HG03432 (cell line): Measurements from ENCODE around the gene TMEM233.

Experiments used
- ATAC-seq: cut with Tn5 transposase; IDR thresholded peaks from one replicate; pipeline ENCODE4 v1.9.1; 2021; ENCODE audit warnings: mild to moderate bottlenecking, moderate library complexity; ENCODE audit not compliant: unreplicated experiment

Gene TMEM233

DNA sequence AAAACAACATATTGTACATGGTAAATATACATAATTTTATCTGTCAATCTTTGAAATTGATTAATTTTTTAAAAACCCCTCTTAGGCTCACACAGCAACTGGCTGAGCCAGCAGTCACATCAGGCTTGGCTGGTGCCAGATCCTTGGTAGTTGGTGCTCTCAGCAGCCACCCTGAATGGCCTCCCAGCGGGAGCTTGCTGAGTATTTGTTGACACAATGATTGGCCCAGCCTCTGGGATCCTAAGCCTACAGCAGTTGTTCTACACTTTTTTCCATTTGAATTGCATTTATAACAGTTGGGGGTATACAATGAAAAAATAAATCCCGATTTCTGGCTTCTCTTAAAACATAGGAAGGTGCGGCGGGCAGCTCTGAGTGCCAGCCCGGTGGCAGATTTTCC, 85.5 kb downstream of the TMEM233 start:
- ATAC-seq, result no peak

DNA sequence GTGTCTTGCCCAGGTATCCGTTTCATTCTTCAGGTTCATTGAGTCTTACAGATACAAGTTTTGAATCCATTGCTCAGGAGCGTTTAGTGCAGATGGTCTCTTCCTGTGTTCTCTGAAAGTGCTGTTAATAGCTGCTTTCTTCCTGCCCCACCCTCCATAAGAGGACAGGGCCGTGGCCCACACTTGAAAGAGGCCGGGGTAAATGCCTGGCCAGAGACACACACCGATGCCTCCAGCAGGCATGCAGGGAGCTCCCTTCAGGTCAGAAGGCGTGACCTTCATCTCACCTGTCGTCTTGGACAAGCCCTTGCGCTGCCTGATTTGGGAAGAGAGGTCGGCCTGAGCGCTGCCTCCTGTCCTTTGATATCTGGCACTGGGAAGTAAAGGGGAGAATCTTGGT, 85.9 kb downstream of the TMEM233 start:
- ATAC-seq, result no peak

DNA sequence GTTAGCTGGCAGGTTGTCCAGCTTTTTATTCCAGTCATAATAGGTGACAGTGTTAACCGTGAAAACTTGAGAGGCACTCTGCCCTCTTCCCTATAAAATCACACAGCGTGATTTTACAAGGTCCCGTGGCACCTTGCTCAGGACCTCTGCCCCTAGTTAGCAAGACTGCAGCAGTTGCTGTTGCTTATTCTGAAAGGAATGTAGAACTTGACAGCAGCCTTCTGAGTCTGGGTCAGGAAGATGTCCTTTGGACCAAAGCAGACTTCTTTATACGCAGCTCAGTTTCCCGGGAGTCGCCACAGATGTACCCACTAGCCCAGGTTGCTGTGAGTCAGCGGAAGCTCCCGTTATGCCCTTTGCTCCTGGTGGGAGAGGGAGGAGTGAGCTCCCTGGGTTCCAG, 87.5 kb downstream of the TMEM233 start:
- no peak for ATAC-seq

DNA sequence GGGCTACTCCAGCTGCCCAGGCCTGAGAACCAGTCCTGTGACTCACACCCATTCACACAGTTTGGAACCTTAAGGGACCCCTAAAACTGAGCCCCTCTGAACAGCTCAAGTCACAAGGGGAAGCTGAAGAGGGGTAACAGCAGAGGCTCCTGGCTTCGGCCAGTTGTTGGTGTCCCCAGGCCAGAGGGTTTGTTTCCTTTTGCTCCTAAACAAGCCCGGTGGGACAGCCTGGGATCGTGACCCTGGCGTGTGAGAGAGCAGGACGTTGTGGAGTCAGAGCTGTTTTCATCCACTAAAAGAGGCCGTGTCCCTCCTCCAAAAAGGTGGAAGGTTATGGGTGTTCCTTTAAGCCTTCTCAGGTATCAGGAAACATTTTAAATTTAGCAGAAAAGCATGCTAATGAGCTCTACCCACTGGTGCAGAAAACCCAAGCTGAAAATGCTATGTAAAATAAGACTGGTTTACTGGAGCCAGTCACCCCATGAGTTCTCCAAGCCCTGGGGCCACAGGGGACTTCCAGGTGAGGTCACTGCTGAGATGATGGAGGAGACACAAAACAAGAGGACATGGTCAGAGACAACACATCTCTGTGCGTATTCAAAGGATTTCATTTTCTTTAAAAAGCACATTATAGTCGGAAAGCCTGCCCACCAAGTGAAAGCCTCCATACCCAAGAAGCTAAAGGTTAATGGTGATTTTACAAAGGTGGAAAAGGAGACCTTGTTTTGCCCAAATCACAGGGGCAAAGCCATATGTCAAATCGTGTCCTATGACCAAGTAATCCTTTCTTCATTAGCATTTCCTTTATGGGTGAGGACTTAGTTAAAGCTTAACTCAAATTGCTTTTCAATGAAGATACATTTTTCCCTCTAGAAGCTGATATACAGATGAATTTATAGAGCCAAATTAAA, 88.4 kb downstream of the TMEM233 start:
- peak; percentile 75 for ATAC-seq

DNA sequence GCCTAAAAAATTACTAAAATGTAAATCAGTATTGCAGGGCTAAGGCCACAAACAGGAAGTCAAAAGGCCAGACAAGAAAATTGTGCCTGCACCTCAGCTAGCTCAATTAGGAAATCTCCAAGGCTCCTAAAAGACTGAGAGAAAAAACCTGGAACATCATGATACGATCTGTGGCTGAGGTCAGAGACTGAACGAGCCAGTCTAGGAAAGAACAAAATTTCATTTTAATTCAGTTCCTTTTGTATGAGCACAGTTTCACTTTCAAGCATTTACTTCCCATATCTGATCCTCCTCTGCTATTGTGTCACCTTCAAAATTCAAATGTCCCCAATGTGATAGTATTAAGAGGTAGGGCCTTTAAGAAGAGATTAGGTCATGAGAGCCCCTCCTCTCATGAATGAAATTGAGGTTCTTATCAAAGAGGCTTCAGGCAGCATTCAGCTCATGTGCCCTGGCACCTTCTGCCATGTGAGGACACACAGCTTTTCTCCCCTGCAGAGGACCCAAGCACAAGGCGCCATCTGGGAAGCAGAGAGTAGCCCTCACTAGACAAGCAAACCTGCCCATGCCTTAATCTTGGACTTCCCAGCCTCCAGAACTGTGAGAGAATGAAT, 89.2 kb downstream of the TMEM233 start:
- peak; percentile 50 for ATAC-seq

DNA sequence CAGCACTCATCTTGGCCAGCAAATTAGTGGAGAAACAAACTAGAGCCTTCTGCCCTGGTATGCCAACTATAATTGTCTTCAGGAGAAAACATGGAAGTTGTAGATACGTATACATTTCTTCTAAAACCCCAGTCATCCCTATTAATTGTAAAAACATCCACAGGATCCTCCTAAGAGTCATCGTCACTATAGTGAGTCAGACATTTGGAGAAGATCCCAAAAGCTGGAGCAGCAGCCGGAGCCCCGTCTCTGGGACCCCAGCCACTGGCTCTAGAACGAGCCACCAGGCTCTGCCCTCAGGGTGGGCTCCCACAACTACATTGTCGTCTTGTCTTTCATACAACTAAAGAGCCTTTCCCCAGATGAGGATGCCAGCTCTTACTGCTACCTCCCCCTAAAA, 89.8 kb downstream of the TMEM233 start:
- no peak for ATAC-seq

DNA sequence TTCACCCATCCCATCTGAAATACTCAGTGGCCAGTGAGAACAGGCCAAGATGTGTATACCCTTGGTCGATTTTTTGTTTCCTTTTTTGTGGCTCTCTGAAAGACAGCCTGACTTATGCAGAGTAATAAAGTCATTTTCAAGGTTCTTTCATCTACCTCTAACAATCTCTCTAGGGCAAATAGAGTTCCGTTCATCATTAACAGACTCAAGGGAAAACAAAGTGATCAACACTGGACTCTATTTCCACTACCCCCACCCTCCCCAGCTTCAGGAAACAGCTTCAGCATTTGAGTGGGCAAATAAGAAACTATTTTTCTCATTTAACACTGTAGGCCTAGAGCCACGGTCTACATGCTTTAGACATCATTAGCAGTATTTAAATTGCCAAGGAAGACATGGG, 90.2 kb downstream of the TMEM233 start:
- ATAC-seq, result no peak

DNA sequence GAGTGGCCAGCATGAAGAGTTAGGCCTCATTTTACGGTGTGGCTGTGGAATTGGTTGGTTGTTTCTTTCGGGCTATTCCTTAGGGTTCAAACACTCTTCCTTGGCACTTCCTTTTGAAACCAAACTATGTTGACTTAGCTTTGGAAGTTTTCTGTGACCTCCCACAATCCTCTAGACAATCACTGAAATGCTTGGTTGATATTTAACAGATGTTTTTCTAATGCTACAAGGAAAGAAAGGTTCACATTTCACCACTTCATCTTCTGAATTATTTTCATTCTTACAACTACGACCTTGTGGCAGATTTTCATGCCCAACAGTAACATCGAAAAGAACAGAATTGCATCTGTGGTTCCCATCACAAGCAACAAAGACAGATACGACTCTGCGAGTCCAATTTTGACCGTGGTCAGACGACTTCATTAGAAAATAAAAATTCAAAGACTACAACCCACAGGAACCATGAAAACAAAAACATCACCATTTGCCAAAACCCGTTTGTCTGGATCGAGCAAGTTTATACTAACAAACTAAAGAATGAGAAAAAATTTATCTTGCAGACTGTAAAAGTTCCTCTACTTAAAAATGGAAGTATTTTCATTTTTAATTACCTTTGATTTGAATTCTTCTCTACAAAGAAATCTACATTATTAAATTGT, 91.3 kb downstream of the TMEM233 start:
- ATAC-seq, result no peak

DNA sequence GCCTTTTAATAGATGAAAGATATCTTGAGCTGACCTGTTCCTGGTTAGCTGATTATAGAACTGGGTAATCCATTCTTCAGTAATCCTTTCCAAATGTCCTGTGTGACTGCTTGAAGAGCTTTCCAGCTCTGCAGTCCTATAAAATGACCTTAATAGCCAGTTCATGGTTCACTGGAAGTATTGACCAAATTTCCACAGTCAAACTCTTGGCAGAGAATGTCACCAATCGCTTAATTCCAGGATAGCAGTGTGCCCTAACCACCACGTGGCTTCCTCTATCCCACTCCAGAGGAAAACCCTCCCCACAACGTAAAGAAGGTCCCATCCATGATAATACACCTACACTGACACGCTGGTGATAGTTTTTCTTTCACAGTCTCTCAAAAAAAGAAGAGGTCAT, 91.8 kb downstream of the TMEM233 start:
- ATAC-seq, result no peak

DNA sequence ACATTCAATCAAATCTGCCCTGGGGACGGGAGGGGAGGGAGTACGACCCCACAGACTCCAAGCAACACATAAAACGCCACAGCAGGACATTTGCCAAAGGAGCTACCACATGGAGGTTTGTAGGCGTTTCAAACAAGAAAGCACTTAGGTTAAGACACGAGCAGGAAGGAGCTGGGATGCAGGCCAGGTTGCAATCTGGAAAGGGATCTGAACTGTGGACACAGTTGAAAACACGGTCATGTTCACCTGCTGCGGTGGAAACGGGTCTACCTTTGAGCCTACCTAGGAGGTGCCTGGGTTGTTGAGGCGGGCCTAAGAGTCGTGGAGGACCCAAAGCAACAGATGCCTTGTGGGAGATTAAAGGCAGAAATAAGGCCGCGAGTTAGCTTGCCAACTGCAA, 92.8 kb downstream of the TMEM233 start:
- no peak for ATAC-seq

DNA sequence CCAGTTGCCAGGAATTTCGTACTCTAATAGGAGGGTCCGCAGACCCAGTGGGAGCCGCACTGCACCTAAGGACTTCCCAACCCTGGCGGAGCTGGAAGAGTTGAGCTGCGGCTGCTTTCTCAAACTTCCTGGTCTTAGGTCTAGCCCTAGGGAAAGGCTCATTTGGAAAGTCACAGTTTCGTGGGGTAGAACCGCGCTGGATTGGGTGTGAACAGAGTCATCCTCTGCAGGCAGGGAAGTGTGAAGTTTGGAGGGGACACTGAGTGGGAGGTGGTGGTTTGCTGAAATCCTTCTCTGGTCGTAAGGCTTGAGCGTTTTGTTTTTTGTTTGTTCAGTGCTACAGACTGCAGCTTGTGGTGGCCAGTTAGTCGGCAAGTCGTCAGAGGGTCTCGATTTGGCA, 93.2 kb downstream of the TMEM233 start:
- ATAC-seq, result no peak

DNA sequence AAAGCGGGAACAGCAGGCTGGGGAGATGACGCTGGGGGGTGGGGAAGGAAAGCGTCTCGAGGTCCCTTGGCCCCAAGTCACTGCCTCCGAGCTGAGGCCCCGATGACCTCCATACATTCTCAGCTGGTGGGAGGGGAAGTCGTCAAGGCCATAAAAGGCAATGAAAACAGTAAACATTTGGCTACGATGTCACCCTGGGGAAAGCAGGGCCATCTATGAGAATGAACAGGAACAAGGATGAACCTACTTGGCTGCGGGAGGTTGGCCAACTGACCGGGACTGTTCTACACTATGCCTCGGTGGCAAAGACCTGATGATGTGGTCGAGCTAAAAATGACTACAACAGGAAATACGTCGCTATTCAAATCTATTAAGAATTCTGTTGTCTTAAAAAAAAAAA, 93.8 kb downstream of the TMEM233 start:
- ATAC-seq, result no peak

DNA sequence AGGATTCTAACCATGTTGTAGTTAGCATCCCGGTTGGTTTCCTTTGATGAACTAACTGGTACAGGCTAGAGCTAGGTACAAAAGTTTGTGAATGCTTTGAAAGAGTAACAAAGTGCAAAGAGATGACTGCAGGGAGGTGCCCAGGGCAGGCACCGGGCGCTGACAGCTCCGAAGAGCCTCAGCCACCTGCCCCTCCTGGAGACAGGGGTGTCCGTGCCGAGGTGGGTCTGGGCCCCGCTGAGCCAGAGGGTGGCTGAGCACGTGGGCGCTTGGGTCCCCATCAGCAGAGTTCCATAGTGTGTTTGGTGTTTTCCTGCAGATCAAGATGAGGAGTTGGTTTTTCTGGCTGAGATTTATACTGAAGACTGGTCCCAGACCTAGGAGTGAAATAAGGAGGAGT, 94.3 kb downstream of the TMEM233 start:
- ATAC-seq, result no peak

DNA sequence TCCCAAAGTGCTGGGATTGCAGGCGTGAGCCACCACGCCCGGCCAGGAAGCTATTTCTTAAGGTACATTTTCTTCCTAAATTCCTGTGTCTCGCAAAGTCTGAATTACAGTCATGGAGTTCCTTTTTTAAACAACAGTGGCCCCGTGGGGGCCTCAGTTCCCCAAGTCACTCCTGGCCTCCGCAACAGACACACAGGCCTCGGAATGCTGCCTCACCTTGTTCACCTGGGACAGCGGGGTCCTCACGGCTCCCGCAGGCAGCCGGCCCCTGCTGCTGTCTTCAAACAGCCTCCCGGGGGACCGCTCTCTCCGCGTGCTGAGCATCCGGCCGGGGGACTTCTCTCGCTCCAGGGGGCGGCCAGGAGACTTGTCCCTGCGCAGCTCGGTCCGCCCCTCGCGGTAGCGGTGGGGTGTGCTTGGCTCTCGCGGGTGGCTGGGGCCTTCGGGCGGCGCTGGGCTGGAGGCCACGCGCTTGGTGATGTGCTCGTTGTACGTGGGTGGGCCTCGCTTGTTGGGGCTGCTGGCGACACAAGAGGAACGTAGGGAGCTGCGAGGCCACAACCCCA, 96.4 kb downstream of the TMEM233 start:
- ATAC-seq, result no peak

DNA sequence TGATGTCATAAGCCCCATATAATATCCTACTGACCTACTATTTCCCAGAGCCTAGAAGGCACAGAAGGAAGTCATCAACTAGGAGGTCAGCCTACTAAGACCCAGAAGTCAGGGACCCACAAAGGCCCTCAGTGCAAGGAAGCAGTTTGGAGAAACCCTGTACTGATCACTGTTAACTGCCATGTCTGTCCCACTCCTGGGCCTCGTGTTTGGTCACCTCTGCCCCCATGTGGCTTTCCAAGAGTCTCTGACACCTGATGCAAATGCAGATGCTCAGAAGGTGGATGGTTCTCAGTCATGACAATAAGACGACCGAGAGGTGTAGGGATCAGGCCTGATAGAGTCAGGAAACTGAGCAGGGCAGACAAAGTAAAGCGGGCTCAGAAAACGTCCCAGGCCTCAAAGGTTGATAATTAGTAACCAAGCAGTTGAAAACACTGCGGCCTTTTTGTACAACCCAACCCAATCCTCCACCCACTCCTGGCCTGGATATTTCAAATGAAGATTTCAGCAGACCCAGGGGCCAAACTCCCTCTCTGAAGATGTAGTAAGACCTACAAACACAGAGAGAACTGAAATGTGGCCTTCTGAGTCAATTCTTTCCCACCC, 97.7 kb downstream of the TMEM233 start:
- no peak for ATAC-seq

DNA sequence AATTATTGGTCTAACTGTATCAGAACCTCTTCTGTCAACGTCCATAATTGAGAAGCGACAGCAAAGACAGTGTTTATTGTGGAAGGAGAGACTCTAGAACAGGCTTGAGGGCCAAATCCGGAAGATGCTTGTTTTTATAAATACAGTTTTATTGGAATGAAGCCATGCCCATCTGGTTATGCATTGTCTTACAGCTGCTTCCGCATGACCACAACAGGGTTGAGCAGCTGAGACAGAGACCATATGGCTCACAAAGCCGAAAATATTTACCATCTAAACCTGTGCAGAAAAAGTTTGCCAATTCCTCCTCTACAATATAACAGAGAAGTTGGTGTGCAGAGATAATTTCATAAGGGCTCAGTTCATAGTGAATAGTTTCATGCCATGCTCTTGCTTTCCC, 98.8 kb downstream of the TMEM233 start:
- ATAC-seq, result no peak
